ENCODE results near the gene DNAJC16. TPM values are rescaled to one million over a fixed set of nuclear protein-coding genes. Genes with fewer than 3 reads are reported as not detected.

DNAJC16 gene
- total and polyA plus RNA-seq, 9 of the 15 experiments (the other 6 are each of a cell fraction or from before 2014, with no cell fraction given) = 6.9 to 16.8 (median 12.8) TPM

GRCh38 chr1:15519625-15520024, 7.0 kb upstream of the DNAJC16 start:
- H4K20me1 ChIP-seq (replicated peaks; ENCODE audit: control insufficient read depth, insufficient read depth, low read length) = no peaks in the 10 kb centered on the region
- H2AFZ ChIP-seq (ENCODE audit: low read depth, low read length) = no peak overlapping the region
- peaks cover 36% of the 10 kb centered on the region for H3K36me3 ChIP-seq (ENCODE audit: control insufficient read depth, insufficient read depth, low read length)
- ATAC-seq (no peak), DNase-seq (ENCODE audit: extremely low read depth in 1 of 4, low spot score in 3 of 4) (no peak), FAIRE-seq (no peak)
- ChIA-PET CTCF (ENCODE audit: low intra/inter-chr PET ratio) (interaction anchor here (0.6 kb wide), 1 partner anchor 328 kb away, joined by 3 read pairs; the partner anchor contains the start of gene SPEN), POLR2A (interaction anchor here (0.7 kb wide), 1 partner anchor 18 kb away, joined by 3 read pairs; no protein-coding TSS in a partner anchor)
- no peak for TF ChIP-seq PHF20 (IDR thresholded peaks at IDR 0.05; ENCODE audit: partially characterized antibody)
- TF ChIP-seq KDM1A (IDR thresholded peaks at IDR 0.05) = peak in 1 of 2 experiments; percentile 23; a peak in 1 of 4 replicates
- TF ChIP-seq ZBTB9 (CRISPR knock-in tag; IDR thresholded peaks at IDR 0.05) = no peak
- TF ChIP-seq POLR2G (IDR thresholded peaks at IDR 0.05; ENCODE audit: low read depth, low read length) = no peak
- TF ChIP-seq ZNF121 (CRISPR knock-in tag; conservative IDR thresholded peaks at IDR 0.05) = peak; percentile 84
- H3K9ac ChIP-seq (ENCODE audit: insufficient read depth in 1 of 2, low read depth in 2 of 2, low read length in 2 of 2) = no peak overlapping the region
- H3K27me3 ChIP-seq (ENCODE audit: control insufficient read depth in 2 of 2, insufficient read depth in 2 of 2, low read length in 2 of 2) = no peaks in the 10 kb centered on the region
- intact Hi-C loops (cut with micrococcal nuclease) = loop anchor here (10.0 kb wide), 1 partner anchor 315 kb away; no protein-coding TSS in a partner anchor
- no peaks in the 10 kb centered on the region for H3K9me3 ChIP-seq (replicated peaks; ENCODE audit: control insufficient read depth, insufficient read depth, low read depth, low read length)
- peaks cover 14 to 37% of the 10 kb centered on the region in 2 experiments for H3K4me1 ChIP-seq (replicated peaks in 1 of 2; ENCODE audit: control insufficient read depth in 2 of 2, insufficient read depth in 2 of 2, low read length in 2 of 2)
- in situ Hi-C loops (cut with MboI) = no loop called here
- H3K79me2 ChIP-seq (ENCODE audit: control insufficient read depth, insufficient read depth, low read length) = peaks cover 45% of the 10 kb centered on the region
- WGBS (ENCODE audit: insufficient coverage, low coverage, missing lambda C conversion rate) = 73% methylated on average over 3 of the region's 3 CpGs
- no peak overlapping the region for H3K4me3 ChIP-seq
- H3K9me1 ChIP-seq (ENCODE audit: control insufficient read depth, insufficient read depth, low read length) = no peaks in the 10 kb centered on the region
- no peak overlapping the region for H3K27ac ChIP-seq (ENCODE audit: extremely low read depth, low read depth, low read length)
- BruUV-seq (replicated peaks) = no TSS peak
- no peak overlapping the region for H3K4me2 ChIP-seq (ENCODE audit: insufficient read depth, low read length)

Data from K562 (cell line).